ENCODE results near the gene INPP4A.

Gene INPP4A

GRCh38 chr2:98472132-98472650 is 27.5 kb downstream of the INPP4A start:
- H3K4me3 ChIP-seq (ENCODE audit: low read length): no peak overlapping the region
- no peak for DNase-seq (ENCODE audit: low read depth, low spot score)

GRCh38 chr2:98472961-98473746 is 28.5 kb downstream of the INPP4A start:
- no peak for DNase-seq (ENCODE audit: low read depth, low spot score)
- no peak overlapping the region for H3K4me3 ChIP-seq (ENCODE audit: low read length)

- H3K4me3 ChIP-seq (ENCODE audit: low read length): no peak overlapping the region
- DNase-seq (ENCODE audit: low read depth, low spot score): no peak
Measured at GRCh38 chr2:98473995-98474780, 29.5 kb downstream of the INPP4A start.

GRCh38 chr2:98474979-98475632 is 30.4 kb downstream of the INPP4A start:
- DNase-seq (ENCODE audit: low read depth, low spot score): no peak
- no peak overlapping the region for H3K4me3 ChIP-seq (ENCODE audit: low read length)

- no peak overlapping the region for H3K4me3 ChIP-seq (ENCODE audit: low read length)
- DNase-seq (ENCODE audit: low read depth, low spot score): no peak
Measured at GRCh38 chr2:98476192-98476868, 31.7 kb downstream of the INPP4A start.

- no peak for DNase-seq (ENCODE audit: low read depth, low spot score)
- H3K4me3 ChIP-seq (ENCODE audit: low read length): no peak overlapping the region
Measured at GRCh38 chr2:98477036-98477435, 32.4 kb downstream of the INPP4A start.

GRCh38 chr2:98477506-98477905 is 32.8 kb downstream of the INPP4A start:
- no peak overlapping the region for H3K4me3 ChIP-seq (ENCODE audit: low read length)
- no peak for DNase-seq (ENCODE audit: low read depth, low spot score)

GRCh38 chr2:98478088-98478551 is 33.5 kb downstream of the INPP4A start:
- DNase-seq (ENCODE audit: low read depth, low spot score): no peak
- no peak overlapping the region for H3K4me3 ChIP-seq (ENCODE audit: low read length)

GRCh38 chr2:98478907-98479306 is 34.2 kb downstream of the INPP4A start:
- peak; percentile 71 for DNase-seq (ENCODE audit: low read depth, low spot score)
- H3K4me3 ChIP-seq (ENCODE audit: low read length): no peak overlapping the region

- H3K4me3 ChIP-seq (ENCODE audit: low read length): no peak overlapping the region
Measured at GRCh38 chr2:98479371-98479770, 34.7 kb downstream of the INPP4A start.

GRCh38 chr2:98479959-98480524 is 35.4 kb downstream of the INPP4A start:
- H3K4me3 ChIP-seq (ENCODE audit: low read length): no peak overlapping the region
- no peak for DNase-seq (ENCODE audit: low read depth, low spot score)

More at GRCh38 chr2:98479371-98479770, 34.7 kb downstream of the INPP4A start:
- no peak for DNase-seq (ENCODE audit: low read depth, low spot score)

GRCh38 chr2:98480598-98480997 is 35.9 kb downstream of the INPP4A start:
- H3K4me3 ChIP-seq (ENCODE audit: low read length): no peak overlapping the region
- DNase-seq (ENCODE audit: low read depth, low spot score): no peak

GRCh38 chr2:98482362-98482761 is 37.7 kb downstream of the INPP4A start:
- no peak for DNase-seq (ENCODE audit: low read depth, low spot score)
- H3K4me3 ChIP-seq (ENCODE audit: low read length): no peak overlapping the region

GRCh38 chr2:98483257-98483861 is 38.7 kb downstream of the INPP4A start:
- DNase-seq (ENCODE audit: low read depth, low spot score): no peak
- no peak overlapping the region for H3K4me3 ChIP-seq (ENCODE audit: low read length)

- H3K4me3 ChIP-seq (ENCODE audit: low read length): no peak overlapping the region
- no peak for DNase-seq (ENCODE audit: low read depth, low spot score)
Measured at GRCh38 chr2:98484121-98484557, 39.5 kb downstream of the INPP4A start.

- H3K4me3 ChIP-seq (ENCODE audit: low read length): no peak overlapping the region
- peak; percentile 70 for DNase-seq (ENCODE audit: low read depth, low spot score)
Measured at GRCh38 chr2:98484652-98485452, 40.2 kb downstream of the INPP4A start.

GRCh38 chr2:98485453-98485755 is 40.7 kb downstream of the INPP4A start:
- DNase-seq (ENCODE audit: low read depth, low spot score): no peak
- H3K4me3 ChIP-seq (ENCODE audit: low read length): no peak overlapping the region
